Sigmoid colon (tissue), 4 donors: ENCODE measurements around the gene GPC6.

Experiments
- POLR2AphosphoS5 ChIP-seq, 4 donors: sonication (generic); formaldehyde crosslinking; IDR thresholded peaks; one replicate each; pipeline ENCODE4 v1.6.1; 2017; ENCODE audit warnings: antibody characterized with exemption in 4 of 4
- TF ChIP-seq, protein P1 (sequence below), 4 experiments: fragments of 450-650 bp in 3 of 4; fragments of 200-600 bp in 1 of 4; IDR thresholded peaks; one replicate each; pipeline ENCODE4 v1.5.1; 2016 to 2019; ENCODE audit warnings: antibody characterized with exemption in 4 of 4, mild to moderate bottlenecking in 3 of 4, moderate library complexity in 2 of 4

- TF ChIP-seq, protein P1, sequence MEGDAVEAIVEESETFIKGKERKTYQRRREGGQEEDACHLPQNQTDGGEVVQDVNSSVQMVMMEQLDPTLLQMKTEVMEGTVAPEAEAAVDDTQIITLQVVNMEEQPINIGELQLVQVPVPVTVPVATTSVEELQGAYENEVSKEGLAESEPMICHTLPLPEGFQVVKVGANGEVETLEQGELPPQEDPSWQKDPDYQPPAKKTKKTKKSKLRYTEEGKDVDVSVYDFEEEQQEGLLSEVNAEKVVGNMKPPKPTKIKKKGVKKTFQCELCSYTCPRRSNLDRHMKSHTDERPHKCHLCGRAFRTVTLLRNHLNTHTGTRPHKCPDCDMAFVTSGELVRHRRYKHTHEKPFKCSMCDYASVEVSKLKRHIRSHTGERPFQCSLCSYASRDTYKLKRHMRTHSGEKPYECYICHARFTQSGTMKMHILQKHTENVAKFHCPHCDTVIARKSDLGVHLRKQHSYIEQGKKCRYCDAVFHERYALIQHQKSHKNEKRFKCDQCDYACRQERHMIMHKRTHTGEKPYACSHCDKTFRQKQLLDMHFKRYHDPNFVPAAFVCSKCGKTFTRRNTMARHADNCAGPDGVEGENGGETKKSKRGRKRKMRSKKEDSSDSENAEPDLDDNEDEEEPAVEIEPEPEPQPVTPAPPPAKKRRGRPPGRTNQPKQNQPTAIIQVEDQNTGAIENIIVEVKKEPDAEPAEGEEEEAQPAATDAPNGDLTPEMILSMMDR (IDR thresholded peaks at IDR 0.05): no peak
- TF ChIP-seq POLR2AphosphoS5 (IDR thresholded peaks at IDR 0.05): no peak
Measured at GRCh38 chr13:94243551-94243950, 1016.9 kb downstream of the GPC6 start.
